ENCODE measurements around the gene SLC41A3.

GRCh38 chr3:126100634-126101301 is 16.8 kb upstream of the SLC41A3 start:
- TF ChIP-seq CTCF (IDR thresholded peaks at IDR 0.05) = no peak
- no peak for TF ChIP-seq POLR2A (IDR thresholded peaks at IDR 0.05)

All from heart left ventricle (tissue), 13 donors.